Activated CD4-positive, alpha-beta T cell treated with anti-CD3 and anti-CD28 coated beads, Interleukin-2, amount 50 U/mL, for 48 hours (primary cell): ENCODE measurements around the gene NEO1.
"Not testable (repeated sequence)": the region's sequence is repeated elsewhere in the genome, so short reads cannot be mapped to it uniquely, and the experiment has no call there.

ENCODE experiments used
- DNase-seq, 2 experiments: peaks; one replicate each; pipeline ENCODE4 v3.0.0-alpha.2; 2020

The NEO1 gene

DNA sequence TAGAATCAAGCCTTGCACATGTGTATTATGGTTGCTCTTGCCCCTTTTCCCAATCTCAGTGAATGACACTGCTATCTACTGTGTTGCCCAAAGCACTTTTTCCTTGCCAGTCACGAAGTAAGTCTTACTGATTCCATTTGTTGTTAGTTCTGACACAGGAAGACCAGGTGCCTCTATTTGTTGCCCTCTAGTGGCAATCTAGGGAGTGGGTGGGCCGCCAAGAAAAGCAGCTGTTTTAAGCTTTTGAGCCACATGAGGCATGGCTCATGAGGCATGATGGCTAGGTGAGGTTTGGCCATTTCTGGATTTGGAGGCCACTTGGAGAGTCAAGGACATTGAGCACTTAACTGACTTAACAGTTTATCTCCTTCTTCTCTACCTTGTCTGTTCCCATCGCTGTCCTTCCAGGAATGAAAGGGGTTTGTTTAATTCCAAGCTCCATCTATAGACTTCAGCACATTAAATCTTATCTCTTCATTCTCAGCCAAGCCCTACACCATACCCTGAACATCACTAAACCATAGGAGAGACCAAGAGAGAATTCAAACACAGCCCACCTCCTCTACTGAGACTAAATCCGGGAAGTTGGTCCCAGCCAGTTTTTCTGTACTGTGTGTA, 213.4 kb downstream of the NEO1 start:
- DNase-seq, result peak; percentile 59 to 67

DNA sequence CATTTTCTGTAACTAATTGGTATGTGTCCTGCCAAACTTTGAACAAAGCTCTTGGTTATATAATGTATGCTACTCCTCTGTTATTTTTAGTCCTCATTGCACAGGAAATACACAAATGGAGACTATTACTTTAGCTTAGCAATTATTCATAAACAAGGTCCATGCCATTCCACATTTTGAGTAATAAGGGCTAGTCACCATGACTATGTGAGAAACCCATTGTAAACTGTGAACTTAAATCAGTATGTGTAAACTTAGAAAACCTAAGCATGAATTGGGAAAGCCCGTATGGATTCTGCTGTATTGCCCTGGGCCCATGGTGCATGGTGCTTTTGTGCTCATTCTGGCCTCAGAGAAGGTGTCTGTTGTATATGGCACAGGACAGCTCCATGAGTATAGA, 216.2 kb downstream of the NEO1 start:
- no peak for DNase-seq

DNA sequence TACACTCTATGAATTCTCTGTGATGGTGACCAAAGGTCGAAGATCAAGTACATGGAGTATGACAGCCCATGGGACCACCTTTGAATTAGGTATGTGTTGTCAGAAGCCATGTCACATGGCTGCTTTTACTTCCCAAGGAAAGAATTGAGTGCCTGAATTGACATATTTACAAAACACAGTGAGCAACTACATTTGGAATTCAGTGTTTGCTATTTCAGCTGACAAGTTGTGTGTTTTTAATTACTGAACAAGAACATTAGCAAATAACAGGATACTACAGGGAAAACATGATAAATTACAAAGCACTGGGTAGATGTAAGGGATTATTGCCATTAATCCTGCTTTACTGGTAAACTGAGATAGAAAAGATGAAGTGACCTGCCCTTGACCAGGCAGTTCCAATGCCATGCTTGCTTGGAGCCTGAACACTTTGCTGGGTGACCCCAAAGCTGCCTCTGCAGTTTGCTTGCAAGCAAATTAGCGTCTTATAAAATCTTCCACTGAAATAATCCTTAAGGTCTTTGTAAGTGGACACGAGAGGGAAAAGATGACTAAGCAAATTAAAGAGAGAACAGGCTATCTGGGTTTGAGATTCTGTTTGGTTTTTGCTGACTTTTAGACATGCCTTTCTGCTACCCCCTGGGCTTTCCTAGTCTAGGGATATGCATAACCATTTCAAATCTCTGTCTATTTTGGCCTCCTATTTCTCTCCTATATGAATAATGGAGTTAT, 218.3 kb downstream of the NEO1 start:
- no peak for DNase-seq

DNA sequence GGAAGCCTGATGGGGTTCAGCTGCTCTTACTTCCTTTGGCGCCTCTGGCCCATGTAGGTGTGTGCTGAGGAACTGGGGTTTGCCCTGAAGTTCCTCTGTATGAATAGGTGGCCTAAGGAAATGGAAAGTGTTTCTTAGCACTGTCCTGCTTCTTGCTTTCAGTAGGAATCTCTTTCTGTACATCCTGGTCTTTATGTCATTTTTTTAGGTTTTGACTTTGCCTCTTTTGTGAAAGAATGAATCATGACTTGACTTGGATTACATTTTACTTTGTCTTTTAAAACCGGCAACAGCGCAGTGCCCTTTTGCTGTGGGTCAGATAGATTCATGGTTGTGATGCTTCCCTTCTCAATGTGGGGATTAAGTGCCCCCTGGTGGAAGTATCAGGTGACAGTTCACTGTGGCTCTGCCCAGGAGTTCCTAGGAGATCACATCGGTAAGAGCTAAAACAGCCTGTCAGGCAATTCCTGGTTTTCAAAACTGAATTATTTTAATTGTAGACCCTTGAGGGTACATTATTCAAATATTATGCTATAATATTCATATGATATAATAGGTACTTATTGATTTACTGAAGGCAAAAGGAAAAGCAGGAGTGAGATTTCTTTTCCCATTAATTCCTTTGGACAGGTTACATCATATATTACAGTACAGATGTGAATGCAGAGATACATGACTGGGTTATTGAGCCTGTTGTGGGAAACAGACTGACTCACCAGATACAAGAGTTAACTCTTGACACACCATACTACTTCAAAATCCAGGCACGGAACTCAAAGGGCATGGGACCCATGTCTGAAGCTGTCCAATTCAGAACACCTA, 221.1 kb downstream of the NEO1 start:
- peak; percentile 43 to 54 for DNase-seq

DNA sequence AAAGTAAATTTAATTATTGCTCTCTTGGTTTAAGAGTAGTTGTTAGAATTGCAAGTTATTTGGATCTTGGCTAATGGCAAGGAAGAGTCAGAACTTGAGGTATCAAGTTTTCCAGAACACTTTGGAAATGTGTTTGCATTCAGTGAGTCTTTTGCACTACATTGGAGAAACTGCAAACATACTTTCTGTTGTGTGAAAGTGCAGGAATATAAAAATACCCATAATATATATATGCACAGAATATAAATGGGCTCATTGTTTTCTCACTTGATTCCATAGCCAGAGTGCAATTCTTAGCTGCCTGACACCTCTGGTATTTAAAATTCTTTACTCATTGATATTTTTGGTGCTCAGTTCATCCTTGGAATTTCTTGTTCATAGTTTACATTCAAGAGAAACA, 223.6 kb downstream of the NEO1 start:
- no peak for DNase-seq

DNA sequence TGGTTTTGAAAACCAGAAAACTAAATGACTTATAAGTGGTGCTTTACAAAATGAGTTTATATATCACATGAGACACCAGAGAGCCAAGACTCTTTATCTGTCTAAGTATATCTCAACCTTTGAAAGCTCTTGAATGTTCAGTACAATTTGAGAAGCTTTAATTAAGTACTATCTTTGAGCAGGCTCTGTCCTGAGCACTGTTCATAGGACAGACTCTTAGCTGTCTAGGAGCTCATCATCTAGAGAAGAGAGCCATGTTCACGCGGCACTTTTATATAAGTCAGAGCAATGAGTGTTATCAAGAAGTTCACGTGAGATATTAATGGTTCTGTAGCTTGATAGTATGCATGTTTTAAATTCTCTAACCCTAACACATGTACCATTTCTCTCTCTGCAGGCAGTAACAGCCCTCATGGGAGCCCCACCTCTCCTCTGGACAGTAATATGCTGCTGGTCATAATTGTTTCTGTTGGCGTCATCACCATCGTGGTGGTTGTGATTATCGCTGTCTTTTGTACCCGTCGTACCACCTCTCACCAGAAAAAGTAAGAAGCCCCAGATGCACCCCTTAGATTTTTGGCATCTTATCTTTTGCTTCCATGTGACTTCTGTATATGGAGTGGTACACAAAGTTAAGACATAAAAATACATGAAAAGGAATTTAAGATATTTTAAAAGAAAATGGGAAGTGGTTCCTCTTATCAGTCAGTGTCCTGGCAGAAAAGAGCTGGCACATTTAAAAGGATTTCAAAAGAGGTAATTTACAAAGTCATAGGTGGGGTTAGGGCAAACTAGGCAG, 230.5 kb downstream of the NEO1 start:
- DNase-seq, result no peak

DNA sequence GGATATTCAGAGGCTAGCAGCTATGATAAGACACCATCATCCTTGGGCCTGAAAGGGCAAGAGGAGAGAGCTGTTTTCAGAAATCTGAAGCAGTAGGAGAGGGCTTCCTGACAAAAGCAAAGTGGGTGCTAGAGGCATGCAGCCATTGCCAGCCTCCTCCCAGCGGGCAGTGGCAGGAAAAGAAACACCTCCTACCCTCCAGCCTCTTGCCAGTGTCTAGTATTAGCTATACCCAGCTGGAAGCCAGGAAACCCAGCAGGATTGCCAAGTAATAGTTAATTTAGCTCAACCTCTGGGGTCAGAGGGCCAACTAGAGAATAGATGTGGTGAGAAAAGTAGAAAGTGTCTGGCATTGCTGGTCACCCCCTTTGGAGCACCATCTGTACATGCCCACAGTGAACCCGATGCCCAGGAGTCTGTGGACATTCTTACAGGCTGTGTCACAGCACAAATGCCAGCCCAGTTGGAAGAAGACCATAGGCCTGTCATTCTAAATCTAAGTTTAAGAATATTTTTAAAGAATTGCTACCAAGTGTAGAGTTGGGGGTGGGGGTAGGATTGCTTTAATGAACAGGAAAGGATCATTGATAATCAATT, 231.2 kb downstream of the NEO1 start:
- no peak for DNase-seq

DNA sequence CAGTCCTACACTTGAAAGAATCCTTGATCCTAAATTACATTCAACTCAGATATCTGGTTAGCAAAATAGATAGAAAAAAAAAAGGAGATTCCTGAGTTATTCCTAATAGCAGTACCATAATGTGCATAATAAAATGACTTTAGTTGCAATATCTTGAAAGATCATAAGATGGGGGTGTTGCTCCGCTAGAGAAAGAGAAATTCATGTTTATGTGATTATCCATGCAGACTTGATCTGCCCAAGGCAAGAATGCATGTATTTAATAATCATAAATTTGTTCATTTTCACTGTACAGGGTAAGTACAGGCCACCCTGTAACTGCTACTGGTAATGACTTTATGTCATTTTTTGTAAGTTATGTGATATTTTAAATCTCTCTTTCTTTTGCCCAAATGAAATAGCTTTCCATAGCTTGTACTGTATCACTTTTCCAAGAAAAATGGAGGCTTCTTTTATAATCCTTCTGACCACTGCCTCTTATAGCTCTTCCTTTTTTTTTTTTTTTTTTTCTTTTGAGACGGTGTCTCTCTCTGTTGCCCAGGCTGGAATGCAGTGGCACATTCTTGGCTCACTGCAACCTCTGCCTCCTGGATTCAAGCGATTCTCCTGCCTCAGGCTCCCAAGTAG, 231.9 kb downstream of the NEO1 start:
- DNase-seq, result no peak

DNA sequence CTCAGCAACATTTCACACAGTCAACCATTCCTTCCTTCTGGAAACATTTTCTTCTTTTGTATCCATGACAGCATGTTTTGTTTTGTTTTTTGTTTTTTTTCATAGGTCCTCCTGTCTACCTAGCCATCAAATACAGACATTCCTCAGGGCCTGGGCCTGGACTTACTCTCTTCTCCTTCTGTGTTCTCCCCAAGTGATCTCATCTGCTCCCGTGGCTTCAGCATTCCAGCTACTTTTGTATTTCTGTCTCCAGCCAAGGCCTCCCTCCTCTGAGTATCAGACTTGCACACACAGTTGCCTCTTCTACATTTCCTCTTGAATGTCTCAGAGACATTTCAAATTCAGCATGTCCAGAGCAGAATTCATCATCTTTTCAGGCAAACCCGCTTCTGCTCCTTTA, 234.0 kb downstream of the NEO1 start:
- no peak for DNase-seq

DNA sequence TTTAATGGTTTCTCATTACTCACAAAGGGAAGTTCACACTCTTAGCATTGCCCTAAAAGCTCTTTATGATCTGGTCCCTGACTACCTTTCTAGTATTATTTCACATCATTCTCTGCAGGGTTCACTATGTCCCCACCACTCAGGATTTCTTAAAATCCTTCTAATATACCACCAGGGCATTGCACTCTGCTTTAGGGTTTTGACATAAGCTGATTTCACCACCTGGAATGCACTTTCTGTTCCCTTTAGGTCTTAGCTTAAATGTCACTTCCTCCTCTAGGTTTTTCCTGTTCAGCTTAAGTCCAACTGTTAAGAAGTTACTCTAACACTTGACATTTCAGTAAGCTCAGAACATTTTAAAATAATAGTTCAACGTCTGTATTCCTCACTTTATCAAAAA, 234.8 kb downstream of the NEO1 start:
- DNase-seq, result no peak

DNA sequence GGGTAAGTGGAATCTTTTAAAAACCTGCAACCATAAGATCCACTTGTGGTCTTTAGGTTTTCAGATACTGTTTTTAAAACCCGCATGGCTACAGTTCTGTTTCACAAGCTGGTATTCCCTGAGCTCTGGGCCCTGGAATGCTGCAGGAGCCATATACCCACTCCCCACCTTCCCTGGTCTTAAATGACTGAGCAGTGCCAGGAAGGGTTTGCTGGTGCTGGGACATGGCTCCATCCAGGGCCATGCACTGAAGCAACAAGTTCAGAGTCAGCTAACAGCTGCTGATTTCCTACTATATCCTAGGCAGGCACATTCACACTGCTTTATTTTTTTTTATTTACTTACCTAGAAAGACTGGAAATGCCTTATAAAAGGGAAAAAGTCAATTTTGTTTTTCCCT, 239.2 kb downstream of the NEO1 start:
- no peak for DNase-seq

DNA sequence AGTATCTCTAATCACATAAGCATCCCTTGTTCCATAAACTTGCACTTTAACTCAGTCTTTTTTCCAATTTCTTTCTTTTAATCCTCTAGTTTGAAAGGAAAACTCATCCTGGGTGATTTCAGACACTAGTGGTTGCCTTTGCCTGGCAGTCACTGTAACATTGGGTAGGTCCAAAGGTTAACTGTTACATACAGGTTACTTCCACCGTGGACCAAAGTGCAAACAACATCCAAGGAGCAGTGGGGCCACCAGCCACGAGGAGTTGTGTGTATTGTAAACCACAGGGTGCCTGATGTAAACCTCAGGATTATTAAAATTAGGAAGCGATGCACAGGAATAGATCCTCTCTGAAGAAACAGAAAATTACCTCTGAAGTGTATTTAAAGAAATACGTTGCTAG, 241.5 kb downstream of the NEO1 start:
- DNase-seq, result no peak

DNA sequence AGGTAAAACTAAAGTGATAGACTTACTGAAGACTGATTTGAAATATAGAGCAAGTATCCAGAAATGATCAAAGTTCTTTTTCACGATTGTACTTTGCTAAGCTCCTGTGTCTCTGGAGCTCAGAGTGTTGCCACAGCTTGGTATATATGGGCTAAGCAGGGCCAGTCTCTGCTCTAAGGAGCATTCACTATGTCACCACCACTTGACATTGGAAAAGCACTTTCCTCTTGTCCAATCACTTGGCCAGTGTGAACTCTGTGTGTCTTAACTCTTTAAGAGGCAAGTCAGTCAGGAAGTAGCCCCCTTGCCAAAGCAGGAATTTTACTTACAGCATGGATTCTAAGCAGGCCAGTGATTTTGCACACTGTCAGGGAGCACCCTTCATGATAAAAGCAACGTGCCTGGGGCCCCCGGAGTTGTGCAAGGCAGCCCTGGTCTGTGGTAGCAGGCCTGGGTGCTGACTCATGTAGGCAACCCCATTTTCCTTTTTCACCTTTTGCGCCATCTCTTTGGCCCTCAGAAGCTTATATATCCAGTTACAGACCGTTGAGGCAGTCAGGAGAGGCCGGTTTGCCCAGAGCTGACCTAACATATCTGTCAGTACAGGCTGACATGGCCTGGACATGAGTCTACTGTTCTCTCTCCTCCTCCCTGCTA, 243.5 kb downstream of the NEO1 start:
- no peak for DNase-seq

DNA sequence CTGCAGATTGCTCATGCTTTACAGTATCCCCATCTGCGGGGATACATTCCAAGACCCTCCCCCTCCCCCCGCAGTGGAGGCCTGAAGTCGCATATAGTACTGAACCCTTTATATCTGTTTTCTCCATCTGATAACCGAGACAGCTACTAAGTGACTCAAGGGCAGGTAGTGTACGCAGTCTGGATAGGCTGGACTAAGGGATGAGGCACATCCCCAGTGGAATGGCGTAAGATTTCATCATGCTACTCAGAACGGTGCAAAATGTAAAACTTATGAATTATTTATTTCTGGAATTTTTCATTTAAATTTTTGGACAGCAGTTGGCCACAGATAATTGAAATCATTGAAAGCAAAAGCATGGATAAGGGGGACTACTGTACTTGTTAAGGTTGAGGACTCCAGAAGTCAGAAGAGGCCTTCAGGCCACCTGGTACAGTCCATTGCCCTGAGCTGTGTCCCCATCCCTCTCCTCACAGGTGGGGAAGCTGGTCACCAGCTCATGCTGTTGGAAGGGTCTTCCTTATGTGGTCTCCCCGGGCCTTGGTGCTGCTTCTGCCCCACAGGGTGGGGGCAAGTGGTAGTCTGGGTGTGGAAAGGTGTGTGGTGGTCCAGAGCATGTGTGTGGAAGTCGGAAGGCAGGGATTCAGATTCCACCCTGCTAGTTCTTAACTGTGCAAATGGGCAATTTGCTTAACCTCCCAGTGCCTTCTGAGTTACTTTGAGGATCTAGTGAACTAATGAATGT, 244.5 kb downstream of the NEO1 start:
- DNase-seq, result no peak

DNA sequence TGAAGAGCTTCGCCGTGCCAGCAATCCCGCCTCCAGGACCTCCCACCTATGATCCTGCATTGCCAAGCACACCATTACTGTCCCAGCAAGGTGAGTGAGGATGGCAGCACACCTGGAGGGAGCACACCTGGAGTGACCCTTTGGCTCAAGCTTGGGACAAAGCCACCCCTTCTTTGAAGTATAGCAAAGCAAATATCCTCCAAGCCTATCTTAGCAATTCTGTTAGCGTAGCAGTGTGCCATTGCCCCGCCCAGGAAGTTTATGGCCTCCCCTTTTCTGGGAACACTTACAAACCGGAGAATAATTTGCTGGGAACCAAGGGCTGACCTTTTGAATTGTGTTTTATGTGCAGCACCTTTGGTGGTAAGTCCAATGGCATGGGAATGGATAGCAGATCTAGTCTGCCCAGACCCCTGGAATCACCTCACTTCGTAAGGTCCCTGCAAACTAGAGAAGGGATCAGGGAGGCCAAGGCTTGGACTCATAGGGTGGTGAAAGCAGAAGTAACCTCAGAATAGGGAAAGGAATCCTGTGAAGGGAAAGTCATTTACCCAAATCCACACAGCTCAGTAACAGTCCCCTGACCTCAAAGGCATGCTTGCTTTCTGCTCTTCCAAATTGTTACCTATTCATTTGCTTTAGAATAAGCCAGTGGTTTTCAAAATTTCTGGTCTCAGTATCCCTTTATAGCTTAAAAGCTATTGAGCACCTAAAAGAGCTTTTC, 246.4 kb downstream of the NEO1 start:
- DNase-seq, result no peak

DNA sequence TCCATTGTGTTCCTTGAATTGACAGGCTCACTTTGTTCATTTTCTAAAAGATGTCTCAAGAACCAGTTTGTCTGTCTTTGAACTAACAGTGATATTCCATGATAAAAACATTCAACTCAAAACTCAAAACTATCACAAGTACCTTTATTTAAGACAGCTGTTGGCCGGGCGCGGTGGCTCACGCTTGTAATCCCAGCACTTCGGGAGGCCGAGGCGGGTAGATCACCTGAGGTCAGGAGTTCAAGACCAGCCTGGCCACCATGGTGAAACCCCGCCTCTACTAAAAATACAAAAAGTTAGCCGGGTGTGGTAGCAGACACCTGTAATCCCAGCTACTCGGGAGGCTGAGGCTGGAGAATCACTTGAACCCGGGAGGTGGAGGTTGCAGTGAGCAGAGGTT, 248.0 kb downstream of the NEO1 start:
- not testable (repeated sequence) for DNase-seq

DNA sequence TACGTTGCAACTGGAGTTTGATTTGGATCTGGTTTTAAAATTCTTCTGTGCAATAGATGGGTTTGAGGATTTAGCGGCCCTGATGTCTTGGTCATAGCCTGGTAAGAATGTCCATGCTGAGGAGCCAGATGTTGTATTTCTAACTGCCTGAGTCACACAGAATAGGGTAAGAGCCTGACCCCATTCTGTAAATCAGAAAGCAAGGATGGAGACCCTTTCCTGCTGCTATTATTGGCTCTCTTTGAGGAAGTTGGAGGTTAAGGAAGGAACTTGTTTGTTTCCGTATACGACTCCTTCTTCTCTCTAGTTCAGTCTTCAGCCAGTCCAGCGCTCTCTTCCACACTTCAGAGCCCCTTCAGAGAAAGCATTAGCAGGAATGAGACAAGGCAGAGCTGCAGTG, 251.4 kb downstream of the NEO1 start:
- no peak for DNase-seq

DNA sequence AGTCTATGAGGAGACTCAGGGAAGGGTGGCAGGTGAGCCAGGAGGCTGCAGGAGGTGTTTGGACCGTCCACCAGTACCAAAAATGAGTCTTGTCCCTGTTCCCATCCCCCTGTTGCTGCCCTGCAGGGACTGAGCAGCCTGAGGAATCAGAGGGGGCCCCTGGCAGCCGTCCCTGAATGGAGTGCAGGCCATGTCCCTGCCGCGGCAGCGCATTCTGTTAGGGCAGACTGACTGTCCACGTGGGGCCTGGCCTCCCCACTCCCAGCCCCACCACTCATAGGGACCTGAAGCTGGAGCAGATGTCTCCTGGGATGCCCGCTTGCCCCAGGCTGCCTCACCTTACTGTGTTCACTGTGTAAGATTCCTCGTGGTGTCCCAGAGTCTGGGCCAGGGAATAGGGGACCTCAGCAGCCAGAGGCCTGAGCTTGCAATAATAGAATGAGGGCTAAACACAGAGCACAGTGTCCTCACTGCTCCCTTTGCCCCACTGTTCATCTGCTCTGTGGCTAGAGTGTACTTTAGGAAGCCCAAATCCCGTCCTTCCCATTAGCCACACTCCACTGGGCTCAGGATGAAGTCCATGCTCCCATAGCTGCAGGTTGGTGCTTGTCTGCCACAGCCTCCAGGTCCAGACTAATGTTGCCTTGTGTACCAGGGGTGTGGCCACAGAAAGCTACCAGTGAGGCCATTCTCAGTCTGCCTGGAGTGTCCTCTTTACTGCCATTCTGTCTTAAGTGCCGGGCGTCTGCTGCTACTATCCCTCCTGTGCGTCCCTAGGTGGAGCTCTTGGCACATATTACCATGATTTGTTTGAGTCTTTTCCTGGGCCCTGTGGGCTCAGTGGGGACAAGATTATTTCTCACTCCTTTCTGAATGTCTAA, 253.3 kb downstream of the NEO1 start:
- DNase-seq, result peak; percentile 18 to 23

DNA sequence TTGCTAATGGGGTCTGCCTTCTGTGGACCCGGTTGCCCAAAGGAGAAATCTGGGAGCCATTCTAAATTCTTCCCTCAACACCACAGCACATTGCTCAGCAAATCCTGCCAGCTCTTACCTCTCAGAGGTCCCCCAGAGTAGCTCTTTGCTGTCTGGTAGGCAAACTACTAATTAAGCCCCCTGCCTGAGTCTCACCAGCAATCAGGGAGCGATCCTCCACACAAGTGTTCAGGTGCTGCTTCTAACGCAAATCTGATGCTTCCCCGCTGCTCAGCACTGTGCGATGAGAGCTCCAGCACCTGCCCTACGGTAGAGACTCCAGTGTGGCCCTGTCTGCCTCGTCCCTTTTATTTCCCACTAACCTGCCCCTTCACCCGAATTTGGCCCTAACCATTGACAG, 256.0 kb downstream of the NEO1 start:
- DNase-seq, result no peak
